CD4-positive, alpha-beta T cell treated with Interleukin-2 at 100 ng/mL for 4 hours (primary cell): Measurements from ENCODE around the gene CCDC91.
"Not testable (repeated sequence)": the region's sequence is repeated elsewhere in the genome, so short reads cannot be mapped to it uniquely, and the experiment has no call there.

ENCODE experiments used
- DNase-seq: peaks from one replicate; pipeline ENCODE4 v3.0.0-alpha.2; 2020; ENCODE audit warnings: low spot score

CCDC91 gene

GRCh38 chr12:28232211-28232928 lies 42.1 kb downstream of the CCDC91 start:
- DNase-seq: no peak

GRCh38 chr12:28234444-28234843 lies 44.2 kb downstream of the CCDC91 start:
- no peak for DNase-seq

- no peak for DNase-seq
These were observed 44.8 kb downstream of the CCDC91 start for GRCh38 chr12:28235015-28235414.

GRCh38 chr12:28235985-28236384 lies 45.7 kb downstream of the CCDC91 start:
- DNase-seq: no peak

GRCh38 chr12:28237423-28237822 lies 47.2 kb downstream of the CCDC91 start:
- DNase-seq: no peak

GRCh38 chr12:28239918-28240317 lies 49.7 kb downstream of the CCDC91 start:
- DNase-seq: no peak

GRCh38 chr12:28240853-28241252 lies 50.6 kb downstream of the CCDC91 start:
- DNase-seq: no peak

GRCh38 chr12:28242129-28242495 lies 51.9 kb downstream of the CCDC91 start:
- DNase-seq: no peak

GRCh38 chr12:28242496-28243309 lies 52.4 kb downstream of the CCDC91 start:
- DNase-seq: no peak

- DNase-seq: no peak
These were observed 53.0 kb downstream of the CCDC91 start for GRCh38 chr12:28243310-28243633.

- DNase-seq: no peak
These were observed 57.5 kb downstream of the CCDC91 start for GRCh38 chr12:28247806-28248205.

- no peak for DNase-seq
These were observed 58.4 kb downstream of the CCDC91 start for GRCh38 chr12:28248555-28249145.

- peak; percentile 68 for DNase-seq
These were observed 62.9 kb downstream of the CCDC91 start for GRCh38 chr12:28253161-28253641.

- DNase-seq: no peak
These were observed 67.2 kb downstream of the CCDC91 start for GRCh38 chr12:28257411-28257810.

GRCh38 chr12:28258998-28259397 lies 68.7 kb downstream of the CCDC91 start:
- no peak for DNase-seq

GRCh38 chr12:28265435-28266042 lies 75.3 kb downstream of the CCDC91 start:
- DNase-seq: no peak

GRCh38 chr12:28267920-28268607 lies 77.8 kb downstream of the CCDC91 start:
- DNase-seq: not testable (repeated sequence)

GRCh38 chr12:28268608-28269229 lies 78.5 kb downstream of the CCDC91 start:
- DNase-seq: no peak

GRCh38 chr12:28269851-28270250 lies 79.6 kb downstream of the CCDC91 start:
- DNase-seq: no peak

GRCh38 chr12:28278499-28278898 lies 88.2 kb downstream of the CCDC91 start:
- no peak for DNase-seq

GRCh38 chr12:28278960-28279359 lies 88.7 kb downstream of the CCDC91 start:
- DNase-seq: no peak

- no peak for DNase-seq
These were observed 96.1 kb downstream of the CCDC91 start for GRCh38 chr12:28286352-28286751.
